ENCODE data around the gene FGF21.

FGF21 gene

DNA sequence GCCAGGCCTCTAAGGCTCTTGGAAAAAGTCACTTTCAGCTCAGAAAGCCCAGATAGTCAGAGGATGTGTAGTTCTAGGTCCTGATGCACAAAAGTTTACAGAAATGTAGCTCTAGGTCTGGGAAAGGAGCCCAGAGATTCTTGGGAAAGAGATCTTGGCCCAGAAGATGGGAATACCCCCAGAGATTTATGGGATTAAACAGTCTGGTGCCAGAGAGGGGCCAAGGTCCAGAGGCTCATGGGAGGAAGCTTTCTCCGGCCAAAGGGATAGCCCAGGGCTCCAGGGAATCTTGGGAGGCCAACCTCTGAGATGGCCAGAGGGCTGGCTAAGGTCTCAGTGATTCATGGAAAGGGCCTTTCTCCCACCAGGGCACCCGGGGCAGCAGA lies 40.4 kb downstream of the FGF21 start:
- H3K4me3 ChIP-seq (ENCODE audit: low read depth, low read length), result no peak overlapping the region
- no peaks in the 10 kb centered on the region for H3K36me3 ChIP-seq (ENCODE audit: insufficient read depth, low read length)
- peak overlapping the region; percentile 36; the same call in 1 of the 2 replicates for H3K27ac ChIP-seq (ENCODE audit: low read depth, low read length)

DNA sequence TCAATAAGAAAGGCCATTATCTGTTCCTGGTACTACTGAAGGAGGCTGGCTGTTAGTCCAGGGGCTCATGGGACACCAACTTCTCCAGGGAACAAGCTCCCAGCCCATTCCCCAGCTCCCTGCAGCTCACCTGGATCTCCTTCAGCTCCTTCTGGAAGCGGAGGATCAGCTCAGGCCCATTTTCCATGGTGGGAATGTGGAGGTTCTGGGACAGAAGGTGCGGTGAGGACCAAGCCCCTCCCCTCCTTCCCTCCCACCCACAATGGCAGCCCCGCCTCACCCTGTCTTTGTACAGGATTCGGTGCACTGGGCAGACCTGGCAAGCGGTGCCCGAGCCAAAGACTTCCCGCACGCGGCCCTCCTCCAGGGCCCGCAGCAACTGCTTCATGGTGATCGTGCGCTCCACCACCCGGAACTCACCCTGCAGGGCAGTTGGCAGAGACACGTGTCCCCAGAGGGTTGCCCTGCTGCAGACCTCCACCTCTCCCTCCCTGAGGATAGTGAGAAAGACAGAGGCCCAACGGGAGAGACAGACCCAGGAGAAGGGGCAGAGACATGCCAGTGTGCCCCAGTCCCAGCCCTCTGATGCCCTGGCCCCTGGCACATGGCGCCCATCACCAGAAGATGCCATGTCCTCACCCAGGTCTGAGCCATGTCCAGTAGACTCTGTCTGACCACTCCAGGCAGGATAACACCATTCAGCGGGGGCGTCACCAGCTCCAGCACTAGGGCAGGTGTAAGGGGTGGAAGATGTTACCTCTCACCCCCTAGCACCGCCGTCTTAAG lies 41.2 kb downstream of the FGF21 start:
- peak overlapping the region; percentile 36; the same call in 1 of the 2 replicates for H3K27ac ChIP-seq (ENCODE audit: low read depth, low read length)
- H3K36me3 ChIP-seq (ENCODE audit: insufficient read depth, low read length), result no peaks in the 10 kb centered on the region
- no peak overlapping the region for H2AFZ ChIP-seq (ENCODE audit: low read length, unreplicated experiment)
- no peak overlapping the region for H3K4me3 ChIP-seq (ENCODE audit: low read depth, low read length)
- no peaks in the 10 kb centered on the region for H3K27me3 ChIP-seq (ENCODE audit: insufficient read depth, low read length)
- H3K79me2 ChIP-seq (ENCODE audit: control insufficient read depth, insufficient read depth, low read length, unreplicated experiment), result no peaks in the 10 kb centered on the region
- peaks cover 9% of the 10 kb centered on the region for H3K4me1 ChIP-seq (ENCODE audit: control insufficient read depth, insufficient read depth, low read length, unreplicated experiment)

More for the DNA sequence above, 40.4 kb downstream of the FGF21 start:
- Histone ChIP-seq H3K79me2 (ENCODE audit: control insufficient read depth, insufficient read depth, low read length, unreplicated experiment) (no peaks in the 10 kb centered on the region), H3K27me3 (ENCODE audit: insufficient read depth, low read length) (no peaks in the 10 kb centered on the region), H3K4me1 (ENCODE audit: control insufficient read depth, insufficient read depth, low read length, unreplicated experiment) (peaks cover 9% of the 10 kb centered on the region), H2AFZ (ENCODE audit: low read length, unreplicated experiment) (no peak overlapping the region)

DNA sequence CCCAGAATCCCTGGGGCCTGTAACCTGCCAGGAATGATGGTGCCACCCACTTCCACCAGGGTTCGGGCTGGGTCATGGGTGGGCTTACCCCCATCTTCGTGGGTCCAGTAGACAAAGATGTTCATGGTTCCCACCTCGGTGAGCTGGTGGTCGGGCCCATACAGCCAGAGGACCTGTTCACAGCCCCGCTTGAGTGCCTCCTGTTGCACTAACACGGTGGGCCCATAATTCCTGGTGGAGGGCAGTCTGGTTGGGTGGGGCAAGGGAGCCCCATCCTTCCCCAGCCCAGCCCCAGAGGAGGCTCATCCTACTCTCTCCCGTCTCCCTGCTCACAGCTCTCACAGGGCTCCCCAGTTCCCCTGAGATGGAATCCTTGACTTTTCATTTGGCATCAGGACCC lies 41.8 kb downstream of the FGF21 start:
- no peaks in the 10 kb centered on the region for H3K36me3 ChIP-seq (ENCODE audit: insufficient read depth, low read length)
- H3K27me3 ChIP-seq (ENCODE audit: insufficient read depth, low read length), result no peaks in the 10 kb centered on the region
- H2AFZ ChIP-seq (ENCODE audit: low read length, unreplicated experiment), result no peak overlapping the region
- no peak overlapping the region for H3K4me3 ChIP-seq (ENCODE audit: low read depth, low read length)
- H3K79me2 ChIP-seq (ENCODE audit: control insufficient read depth, insufficient read depth, low read length, unreplicated experiment), result no peaks in the 10 kb centered on the region
- peaks cover 9% of the 10 kb centered on the region for H3K4me1 ChIP-seq (ENCODE audit: control insufficient read depth, insufficient read depth, low read length, unreplicated experiment)
- H3K27ac ChIP-seq (ENCODE audit: low read depth, low read length), result no peak overlapping the region

DNA sequence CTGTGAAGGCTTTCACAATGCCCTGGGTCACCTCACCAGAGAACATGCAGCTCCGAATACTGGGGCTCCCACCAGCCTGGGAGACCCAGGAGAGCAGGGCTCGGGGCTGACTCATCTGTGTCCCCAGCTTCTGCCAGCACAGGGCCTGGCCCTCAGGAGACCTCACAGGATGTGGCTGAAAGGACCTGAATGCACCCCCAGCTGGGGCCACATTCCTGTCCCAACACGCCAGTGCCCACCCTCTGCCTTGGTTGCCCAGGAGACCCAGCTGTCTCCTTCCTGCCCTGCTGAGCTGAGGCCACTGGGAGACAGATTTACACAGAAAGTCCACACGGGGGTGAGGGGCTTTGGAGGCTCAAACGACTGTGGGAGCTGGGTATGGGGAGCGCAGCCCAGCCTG lies 43.6 kb downstream of the FGF21 start:
- no peak overlapping the region for H3K4me3 ChIP-seq (ENCODE audit: low read depth, low read length)
- H3K4me1 ChIP-seq (ENCODE audit: control insufficient read depth, insufficient read depth, low read length, unreplicated experiment), result peaks cover 9% of the 10 kb centered on the region
- no peaks in the 10 kb centered on the region for H3K79me2 ChIP-seq (ENCODE audit: control insufficient read depth, insufficient read depth, low read length, unreplicated experiment)
- H3K27ac ChIP-seq (ENCODE audit: low read depth, low read length), result peak overlapping the region; percentile 10; the same call in 1 of the 2 replicates
- no peaks in the 10 kb centered on the region for H3K27me3 ChIP-seq (ENCODE audit: insufficient read depth, low read length)
- H3K36me3 ChIP-seq (ENCODE audit: insufficient read depth, low read length), result no peaks in the 10 kb centered on the region
- no peak overlapping the region for H2AFZ ChIP-seq (ENCODE audit: low read length, unreplicated experiment)

DNA sequence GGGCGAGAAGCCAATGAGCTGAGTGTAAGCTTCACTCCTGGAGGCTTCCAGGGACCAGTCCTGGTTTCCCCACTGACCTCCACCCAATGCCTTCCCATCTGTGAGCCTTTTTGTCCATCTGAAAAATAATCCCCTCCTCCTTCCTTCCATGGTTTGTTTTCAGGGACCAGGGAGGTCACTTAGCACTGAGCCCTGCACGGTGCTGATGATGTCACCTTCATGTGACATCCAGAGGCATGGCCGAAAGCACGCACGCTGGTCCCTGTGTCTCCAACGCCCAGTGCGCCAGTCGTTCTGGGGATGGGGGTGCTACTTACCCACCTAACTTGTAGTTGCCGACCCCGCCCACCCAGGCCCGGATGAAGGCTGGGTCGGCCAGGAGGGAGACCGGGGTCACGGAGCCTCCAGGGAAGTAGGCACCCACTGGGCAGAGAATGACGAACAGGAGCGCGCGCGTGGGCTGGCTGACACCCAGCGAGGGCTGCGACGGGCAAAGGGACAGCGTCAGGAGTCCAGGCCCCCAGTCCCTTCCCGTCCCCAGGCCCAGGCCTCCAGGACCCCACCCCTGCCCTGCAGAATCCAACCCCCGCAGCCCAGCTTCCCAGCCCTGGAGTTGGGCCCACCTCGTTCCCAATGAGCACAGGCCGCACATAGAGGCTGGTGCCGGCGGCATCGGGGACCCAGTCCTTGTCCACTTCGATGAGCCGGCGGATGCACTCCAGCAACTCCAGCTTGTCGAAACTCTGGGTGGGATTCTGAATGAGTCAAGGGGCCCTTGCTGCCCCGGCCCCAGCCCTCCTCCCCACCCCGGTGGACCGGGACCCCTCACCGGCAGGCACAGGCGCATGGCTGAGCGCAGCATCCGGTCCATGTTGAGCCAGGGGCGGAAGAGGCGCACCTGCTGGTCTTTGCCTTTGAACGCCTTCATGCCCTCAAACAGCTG lies 44.3 kb downstream of the FGF21 start:
- peak overlapping the region; percentile 10; the same call in 1 of the 2 replicates for H3K27ac ChIP-seq (ENCODE audit: low read depth, low read length)

GRCh38 chr19:48802623-48803022 lies 47.3 kb downstream of the FGF21 start:
- H3K4me1 ChIP-seq (ENCODE audit: control insufficient read depth, insufficient read depth, low read length, unreplicated experiment), result peaks cover 9% of the 10 kb centered on the region
- H3K4me3 ChIP-seq (ENCODE audit: low read depth, low read length), result no peak overlapping the region
- no peak overlapping the region for H2AFZ ChIP-seq (ENCODE audit: low read length, unreplicated experiment)
- H3K79me2 ChIP-seq (ENCODE audit: control insufficient read depth, insufficient read depth, low read length, unreplicated experiment), result no peaks in the 10 kb centered on the region
- no peak overlapping the region for H3K27ac ChIP-seq (ENCODE audit: low read depth, low read length)
- no peaks in the 10 kb centered on the region for H3K27me3 ChIP-seq (ENCODE audit: insufficient read depth, low read length)
- no peaks in the 10 kb centered on the region for H3K36me3 ChIP-seq (ENCODE audit: insufficient read depth, low read length)

More for the DNA sequence above, 44.3 kb downstream of the FGF21 start:
- Histone ChIP-seq H3K4me1 (ENCODE audit: control insufficient read depth, insufficient read depth, low read length, unreplicated experiment) (peaks cover 9% of the 10 kb centered on the region), H3K79me2 (ENCODE audit: control insufficient read depth, insufficient read depth, low read length, unreplicated experiment) (no peaks in the 10 kb centered on the region), H2AFZ (ENCODE audit: low read length, unreplicated experiment) (no peak overlapping the region), H3K4me3 (ENCODE audit: low read depth, low read length) (no peak overlapping the region), H3K36me3 (ENCODE audit: insufficient read depth, low read length) (no peaks in the 10 kb centered on the region), H3K27me3 (ENCODE audit: insufficient read depth, low read length) (no peaks in the 10 kb centered on the region)

DNA sequence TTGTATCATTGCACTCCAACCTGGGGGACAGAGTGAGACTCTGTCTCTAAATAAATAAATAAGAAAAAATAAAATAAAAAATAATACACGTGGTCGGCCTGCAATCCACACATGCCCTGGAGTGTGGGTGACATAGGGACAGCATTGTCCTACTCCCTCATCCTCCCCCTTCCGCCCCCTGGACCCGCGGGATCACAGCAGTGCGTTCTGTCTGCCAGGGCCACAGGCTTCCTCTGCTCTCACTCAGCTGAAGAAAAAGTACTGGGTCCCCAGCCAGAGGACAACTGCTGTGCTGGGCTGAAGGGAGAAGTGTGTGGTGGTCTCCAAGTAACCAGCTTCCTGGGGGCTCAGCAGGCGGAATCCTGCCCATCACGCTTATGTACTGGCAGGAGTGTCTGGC lies 49.2 kb downstream of the FGF21 start:
- Histone ChIP-seq H3K4me3 (ENCODE audit: low read depth, low read length) (no peak overlapping the region), H3K27me3 (ENCODE audit: insufficient read depth, low read length) (no peaks in the 10 kb centered on the region), H3K79me2 (ENCODE audit: control insufficient read depth, insufficient read depth, low read length, unreplicated experiment) (no peaks in the 10 kb centered on the region), H3K4me1 (ENCODE audit: control insufficient read depth, insufficient read depth, low read length, unreplicated experiment) (peaks cover 2% of the 10 kb centered on the region), H3K27ac (ENCODE audit: low read depth, low read length) (no peak overlapping the region), H3K36me3 (ENCODE audit: insufficient read depth, low read length) (no peaks in the 10 kb centered on the region), H2AFZ (ENCODE audit: low read length, unreplicated experiment) (no peak overlapping the region)

- H3K27ac ChIP-seq (ENCODE audit: low read depth, low read length), result no peak overlapping the region
- no peaks in the 10 kb centered on the region for H3K36me3 ChIP-seq (ENCODE audit: insufficient read depth, low read length)
- no peaks in the 10 kb centered on the region for H3K27me3 ChIP-seq (ENCODE audit: insufficient read depth, low read length)
- no peaks in the 10 kb centered on the region for H3K4me1 ChIP-seq (ENCODE audit: control insufficient read depth, insufficient read depth, low read length, unreplicated experiment)
- H2AFZ ChIP-seq (ENCODE audit: low read length, unreplicated experiment), result no peak overlapping the region
- no peak overlapping the region for H3K4me3 ChIP-seq (ENCODE audit: low read depth, low read length)
- no peaks in the 10 kb centered on the region for H3K79me2 ChIP-seq (ENCODE audit: control insufficient read depth, insufficient read depth, low read length, unreplicated experiment)
Measured at GRCh38 chr19:48805452-48805851, 50.1 kb downstream of the FGF21 start.

DNA sequence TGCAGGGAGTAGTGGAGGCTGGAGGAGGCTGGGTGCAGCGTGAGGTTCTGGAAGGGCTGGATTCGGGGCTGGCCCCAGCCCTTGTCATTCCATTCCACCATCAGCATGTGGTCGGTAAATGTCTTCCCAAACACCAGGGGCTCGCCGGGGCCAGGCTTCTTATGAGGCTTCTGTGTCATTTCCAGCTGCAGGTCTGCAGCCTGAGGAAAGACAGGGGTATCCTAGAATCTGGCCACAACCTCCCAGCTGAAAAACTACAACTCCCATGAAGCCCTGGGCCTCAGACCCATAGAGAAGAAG lies 51.1 kb downstream of the FGF21 start:
- Histone ChIP-seq H3K79me2 (ENCODE audit: control insufficient read depth, insufficient read depth, low read length, unreplicated experiment) (no peaks in the 10 kb centered on the region), H3K27me3 (ENCODE audit: insufficient read depth, low read length) (no peaks in the 10 kb centered on the region), H3K27ac (ENCODE audit: low read depth, low read length) (no peak overlapping the region), H3K4me3 (ENCODE audit: low read depth, low read length) (no peak overlapping the region), H3K4me1 (ENCODE audit: control insufficient read depth, insufficient read depth, low read length, unreplicated experiment) (no peaks in the 10 kb centered on the region), H3K36me3 (ENCODE audit: insufficient read depth, low read length) (no peaks in the 10 kb centered on the region), H2AFZ (ENCODE audit: low read length, unreplicated experiment) (no peak overlapping the region)

DNA sequence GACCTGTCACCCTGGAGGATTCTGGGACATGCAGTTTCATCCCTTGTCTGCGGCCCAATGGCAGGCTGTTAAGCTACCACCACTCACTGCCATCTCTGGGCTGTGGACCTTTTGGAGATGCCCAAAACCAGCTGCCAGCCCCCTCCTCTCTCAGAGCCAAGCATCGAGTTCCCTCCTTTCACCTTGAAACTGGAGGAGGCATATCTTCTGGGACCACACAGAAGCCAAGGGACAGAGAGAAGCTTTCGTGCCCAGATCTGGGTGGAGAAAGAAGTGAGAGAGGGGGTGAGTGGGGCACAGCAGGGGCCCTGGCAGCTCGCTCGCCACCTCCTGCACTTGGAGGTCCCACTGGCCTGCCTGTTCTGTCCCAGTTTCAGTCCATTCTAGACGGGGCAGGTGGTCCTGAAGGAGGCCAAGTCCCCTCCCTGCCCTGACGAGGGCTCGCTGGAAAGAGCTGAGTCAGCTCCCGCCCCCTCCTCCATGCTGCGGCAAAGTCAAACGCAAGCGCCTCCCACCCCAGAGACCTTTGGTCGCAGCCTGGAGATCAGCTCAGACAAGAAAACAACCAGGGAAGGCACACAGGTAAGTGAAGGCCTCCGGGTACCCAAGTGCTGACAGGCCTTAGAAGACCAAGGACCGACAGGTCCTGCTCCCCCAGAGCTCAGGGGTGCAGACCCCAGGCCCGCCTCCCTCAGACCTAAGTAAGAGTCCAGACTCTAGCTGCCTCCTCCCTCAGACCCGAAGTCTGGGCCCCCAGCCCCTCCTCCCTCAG lies 51.7 kb downstream of the FGF21 start:
- no peak overlapping the region for H2AFZ ChIP-seq (ENCODE audit: low read length, unreplicated experiment)
- no peaks in the 10 kb centered on the region for H3K36me3 ChIP-seq (ENCODE audit: insufficient read depth, low read length)
- no peaks in the 10 kb centered on the region for H3K79me2 ChIP-seq (ENCODE audit: control insufficient read depth, insufficient read depth, low read length, unreplicated experiment)
- H3K4me3 ChIP-seq (ENCODE audit: low read depth, low read length), result no peak overlapping the region
- no peaks in the 10 kb centered on the region for H3K27me3 ChIP-seq (ENCODE audit: insufficient read depth, low read length)
- no peaks in the 10 kb centered on the region for H3K4me1 ChIP-seq (ENCODE audit: control insufficient read depth, insufficient read depth, low read length, unreplicated experiment)
- no peak overlapping the region for H3K27ac ChIP-seq (ENCODE audit: low read depth, low read length)
